HEK293 (cell line): ENCODE results near the gene HTR7.

Source experiments
- KLF10 ChIP-seq: fragments of 450-650 bp; IDR thresholded peaks from 2 replicates; pipeline ENCODE4 v1.5.1; 2018; ENCODE audit warnings: missing biosample characterization, mild to moderate bottlenecking, missing genetic modification characterization
- TCF7L2 ChIP-seq: IDR thresholded peaks from 2 replicates; pipeline ENCODE4 v1.6.1; 2011; ENCODE audit warnings: low read depth, mild to moderate bottlenecking, inconsistent platforms, low read length, moderate library complexity, borderline replicate concordance
- ZNF155 ChIP-seq: fragments of 450-650 bp; formaldehyde crosslinking; IDR thresholded peaks from 2 replicates; pipeline ENCODE4 v1.5.1; 2016; ENCODE audit warnings: missing biosample characterization, missing genetic modification characterization
- ZNF19 ChIP-seq: fragments of 450-650 bp; formaldehyde crosslinking; IDR thresholded peaks from 2 replicates; pipeline ENCODE4; 2016; ENCODE audit warnings: missing biosample characterization, missing genetic modification characterization, low read depth
- ZNF248 ChIP-seq: fragments of 450-650 bp; formaldehyde crosslinking; IDR thresholded peaks from 2 replicates; pipeline ENCODE4 v1.5.1; 2017; ENCODE audit warnings: missing biosample characterization, missing genetic modification characterization
- ZNF302 ChIP-seq: fragments of 450-650 bp; formaldehyde crosslinking; IDR thresholded peaks from 2 replicates; pipeline ENCODE4 v1.5.1; 2016; ENCODE audit warnings: missing biosample characterization, missing genetic modification characterization, low read depth
- ZNF37A ChIP-seq: fragments of 450-650 bp; IDR thresholded peaks from 2 replicates; pipeline ENCODE4 v1.5.1; 2018; ENCODE audit warnings: missing biosample characterization, missing genetic modification characterization
- ZNF521 ChIP-seq: fragments of 450-650 bp; formaldehyde crosslinking; IDR thresholded peaks from 2 replicates; pipeline ENCODE4 v1.5.1; 2017; ENCODE audit warnings: missing biosample characterization, mild to moderate bottlenecking, missing genetic modification characterization
- ZNF791 ChIP-seq: fragments of 450-650 bp; formaldehyde crosslinking; IDR thresholded peaks from 2 replicates; pipeline ENCODE4 v1.5.1; 2016; ENCODE audit warnings: missing biosample characterization, missing genetic modification characterization
- ZSCAN16 ChIP-seq: fragments of 450-650 bp; formaldehyde crosslinking; IDR thresholded peaks from 2 replicates; pipeline ENCODE4 v1.5.1; 2016; ENCODE audit warnings: missing biosample characterization, missing genetic modification characterization
- TF ChIP-seq, protein P1 (sequence below): fragments of 450-650 bp; formaldehyde crosslinking; IDR thresholded peaks from 2 replicates; pipeline ENCODE4 v1.5.1; 2016; ENCODE audit warnings: missing biosample characterization, missing genetic modification characterization, low read depth
- TF ChIP-seq, protein P2 (sequence below): fragments of 450-650 bp; formaldehyde crosslinking; IDR thresholded peaks from 2 replicates; pipeline ENCODE4 v1.5.1; 2016; ENCODE audit warnings: missing biosample characterization, missing genetic modification characterization
- TF ChIP-seq, protein P3 (sequence below): fragments of 450-650 bp; formaldehyde crosslinking; IDR thresholded peaks from 2 replicates; pipeline ENCODE4 v1.5.1; 2016; ENCODE audit warnings: missing biosample characterization, missing genetic modification characterization

DNA sequence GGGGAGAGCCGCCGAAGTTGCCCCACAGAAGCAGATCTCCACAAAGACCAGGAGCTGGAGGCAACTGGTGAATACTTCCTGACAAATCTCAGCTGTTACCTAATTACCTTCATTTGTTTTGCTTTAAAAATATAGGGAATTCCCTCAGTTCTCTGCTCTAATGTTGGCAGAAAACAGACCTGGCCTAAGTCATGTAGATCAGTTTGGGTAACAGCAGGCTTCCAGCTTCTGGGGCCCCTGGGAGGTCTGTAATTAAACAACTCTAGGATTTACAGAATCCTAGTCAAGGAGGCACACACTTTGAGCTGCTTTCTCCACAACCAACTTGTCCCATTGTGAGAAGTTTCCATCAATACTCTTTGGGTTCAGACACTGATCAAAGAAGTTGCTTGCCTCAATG is 123.4 kb downstream of the HTR7 start:
- no peak for TF ChIP-seq TCF7L2
- TF ChIP-seq ZNF521 (tag by site-specific recombination) = no peak
- no peak for TF ChIP-seq ZNF37A (tag by site-specific recombination)
- TF ChIP-seq, protein P1, sequence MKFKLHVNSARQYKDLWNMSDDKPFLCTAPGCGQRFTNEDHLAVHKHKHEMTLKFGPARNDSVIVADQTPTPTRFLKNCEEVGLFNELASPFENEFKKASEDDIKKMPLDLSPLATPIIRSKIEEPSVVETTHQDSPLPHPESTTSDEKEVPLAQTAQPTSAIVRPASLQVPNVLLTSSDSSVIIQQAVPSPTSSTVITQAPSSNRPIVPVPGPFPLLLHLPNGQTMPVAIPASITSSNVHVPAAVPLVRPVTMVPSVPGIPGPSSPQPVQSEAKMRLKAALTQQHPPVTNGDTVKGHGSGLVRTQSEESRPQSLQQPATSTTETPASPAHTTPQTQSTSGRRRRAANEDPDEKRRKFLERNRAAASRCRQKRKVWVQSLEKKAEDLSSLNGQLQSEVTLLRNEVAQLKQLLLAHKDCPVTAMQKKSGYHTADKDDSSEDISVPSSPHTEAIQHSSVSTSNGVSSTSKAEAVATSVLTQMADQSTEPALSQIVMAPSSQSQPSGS = no peak
- TF ChIP-seq, protein P2, sequence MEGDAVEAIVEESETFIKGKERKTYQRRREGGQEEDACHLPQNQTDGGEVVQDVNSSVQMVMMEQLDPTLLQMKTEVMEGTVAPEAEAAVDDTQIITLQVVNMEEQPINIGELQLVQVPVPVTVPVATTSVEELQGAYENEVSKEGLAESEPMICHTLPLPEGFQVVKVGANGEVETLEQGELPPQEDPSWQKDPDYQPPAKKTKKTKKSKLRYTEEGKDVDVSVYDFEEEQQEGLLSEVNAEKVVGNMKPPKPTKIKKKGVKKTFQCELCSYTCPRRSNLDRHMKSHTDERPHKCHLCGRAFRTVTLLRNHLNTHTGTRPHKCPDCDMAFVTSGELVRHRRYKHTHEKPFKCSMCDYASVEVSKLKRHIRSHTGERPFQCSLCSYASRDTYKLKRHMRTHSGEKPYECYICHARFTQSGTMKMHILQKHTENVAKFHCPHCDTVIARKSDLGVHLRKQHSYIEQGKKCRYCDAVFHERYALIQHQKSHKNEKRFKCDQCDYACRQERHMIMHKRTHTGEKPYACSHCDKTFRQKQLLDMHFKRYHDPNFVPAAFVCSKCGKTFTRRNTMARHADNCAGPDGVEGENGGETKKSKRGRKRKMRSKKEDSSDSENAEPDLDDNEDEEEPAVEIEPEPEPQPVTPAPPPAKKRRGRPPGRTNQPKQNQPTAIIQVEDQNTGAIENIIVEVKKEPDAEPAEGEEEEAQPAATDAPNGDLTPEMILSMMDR (tag by site-specific recombination) = no peak
- no peak for TF ChIP-seq ZNF19 (tag by site-specific recombination)
- no peak for TF ChIP-seq ZSCAN16 (tag by site-specific recombination)
- no peak for TF ChIP-seq ZNF302 (tag by site-specific recombination)
- TF ChIP-seq ZNF248 (tag by site-specific recombination) = no peak
- TF ChIP-seq KLF10 (tag by site-specific recombination) = no peak
- TF ChIP-seq, protein P3, sequence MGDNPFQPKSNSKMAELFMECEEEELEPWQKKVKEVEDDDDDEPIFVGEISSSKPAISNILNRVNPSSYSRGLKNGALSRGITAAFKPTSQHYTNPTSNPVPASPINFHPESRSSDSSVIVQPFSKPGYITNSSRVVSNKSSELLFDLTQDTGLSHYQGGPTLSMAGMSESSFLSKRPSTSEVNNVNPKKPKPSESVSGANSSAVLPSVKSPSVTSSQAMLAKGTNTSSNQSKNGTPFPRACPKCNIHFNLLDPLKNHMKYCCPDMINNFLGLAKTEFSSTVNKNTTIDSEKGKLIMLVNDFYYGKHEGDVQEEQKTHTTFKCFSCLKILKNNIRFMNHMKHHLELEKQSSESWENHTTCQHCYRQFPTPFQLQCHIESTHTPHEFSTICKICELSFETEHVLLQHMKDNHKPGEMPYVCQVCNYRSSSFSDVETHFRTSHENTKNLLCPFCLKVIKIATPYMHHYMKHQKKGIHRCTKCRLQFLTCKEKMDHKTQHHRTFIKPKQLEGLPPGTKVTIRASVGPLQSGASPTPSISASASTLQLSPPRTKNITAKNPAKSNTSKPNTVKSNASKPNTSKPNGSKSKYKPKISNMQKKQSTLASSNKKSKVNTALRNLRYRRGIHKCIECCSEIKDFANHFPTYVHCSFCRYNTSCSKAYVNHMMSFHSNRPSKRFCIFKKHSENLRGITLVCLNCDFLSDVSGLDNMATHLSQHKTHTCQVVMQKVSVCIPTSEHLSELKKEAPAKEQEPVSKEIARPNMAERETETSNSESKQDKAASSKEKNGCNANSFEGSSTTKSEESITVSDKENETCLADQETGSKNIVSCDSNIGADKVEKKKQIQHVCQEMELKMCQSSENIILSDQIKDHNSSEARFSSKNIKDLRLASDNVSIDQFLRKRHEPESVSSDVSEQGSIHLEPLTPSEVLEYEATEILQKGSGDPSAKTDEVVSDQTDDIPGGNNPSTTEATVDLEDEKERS = no peak
- TF ChIP-seq ZNF155 (tag by site-specific recombination) = no peak
- no peak for TF ChIP-seq ZNF791 (tag by site-specific recombination)
